Activated T-cell treated with anti-CD3 and anti-CD28 coated beads for 48 hours (primary cell): ENCODE data around the gene AHSG.
A peak's percentile ranks its signal among the peaks of the same experiment; 100 is the strongest.

Source experiments
- DNase-seq: peaks from one replicate; pipeline ENCODE4 v3.0.0-alpha.2; 2020; ENCODE audit warnings: low read depth

AHSG gene

GRCh38 chr3:186593862-186594261, 19.0 kb upstream of the AHSG start:
- DNase-seq, result no peak

DNA sequence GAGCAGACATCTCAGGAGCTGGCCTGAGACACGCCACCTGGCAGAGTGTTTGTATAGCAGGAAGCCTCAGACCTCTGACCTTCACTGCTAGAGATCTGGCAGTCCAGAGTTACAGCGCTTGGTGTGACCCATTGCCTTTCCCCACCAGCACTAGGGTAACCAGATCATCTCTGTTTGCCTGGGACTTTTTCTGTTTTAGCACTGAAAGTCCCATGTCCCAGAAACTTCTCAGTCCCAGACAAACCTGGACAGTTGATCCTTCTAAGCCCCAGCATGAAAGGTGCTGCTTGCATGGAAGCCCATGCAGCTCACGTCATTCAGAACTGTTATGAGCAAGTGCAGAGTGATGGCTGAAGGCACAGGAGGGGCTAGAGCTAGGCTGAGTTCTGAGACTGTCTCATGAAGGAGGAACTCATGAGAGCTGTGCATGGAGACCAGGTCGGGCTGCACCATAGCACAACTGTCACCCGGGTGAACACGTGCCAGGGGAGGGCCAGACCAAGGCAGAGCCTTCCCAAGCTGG, 18.2 kb upstream of the AHSG start:
- DNase-seq, result no peak

- DNase-seq, result no peak
These were observed 16.1 kb upstream of the AHSG start for GRCh38 chr3:186596568-186597287.

GRCh38 chr3:186598108-186598784, 14.6 kb upstream of the AHSG start:
- DNase-seq, result no peak

- DNase-seq, result no peak
These were observed 14.1 kb upstream of the AHSG start for GRCh38 chr3:186598794-186599141.

- DNase-seq, result no peak
These were observed 13.6 kb upstream of the AHSG start for GRCh38 chr3:186599142-186599784.

DNA sequence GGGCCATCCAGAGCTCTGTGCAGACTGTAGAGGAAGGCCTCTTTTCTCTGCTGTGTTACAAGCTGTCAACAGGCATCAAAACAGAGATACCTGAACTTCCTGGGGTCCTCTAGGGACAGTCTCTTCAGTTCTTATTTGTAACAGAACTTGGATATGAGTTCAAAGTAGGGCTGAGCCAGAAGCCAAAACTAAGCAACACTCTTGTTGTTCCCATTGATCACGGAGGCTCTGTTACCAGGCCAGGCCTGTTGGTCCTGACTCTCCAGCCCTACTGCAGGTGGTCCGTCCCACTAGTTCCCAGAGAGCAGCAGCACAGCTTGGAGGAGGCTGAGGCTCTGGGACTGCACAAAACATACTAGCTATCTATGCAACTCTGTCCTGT, 13.1 kb upstream of the AHSG start:
- no peak for DNase-seq

DNA sequence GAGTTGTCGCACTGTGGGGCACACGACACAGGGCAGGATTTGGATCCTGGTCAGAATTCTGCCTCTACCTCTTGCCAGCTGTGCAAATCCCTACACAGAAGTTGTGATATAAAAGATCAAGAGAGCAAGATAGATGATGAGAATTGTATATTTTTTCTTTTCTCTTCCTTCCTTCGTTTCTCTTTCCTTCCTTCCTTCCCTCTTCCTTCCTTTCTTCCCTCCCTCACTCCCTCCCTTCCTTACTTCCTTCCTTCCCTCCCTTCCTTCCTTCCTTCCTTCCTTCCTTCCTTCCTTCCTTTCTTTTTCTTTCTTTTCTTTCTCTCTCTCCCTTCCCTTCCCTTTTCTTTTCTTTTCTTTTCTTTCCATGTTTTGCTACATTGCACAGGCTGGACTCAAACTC, 12.0 kb upstream of the AHSG start:
- DNase-seq, result no peak

DNA sequence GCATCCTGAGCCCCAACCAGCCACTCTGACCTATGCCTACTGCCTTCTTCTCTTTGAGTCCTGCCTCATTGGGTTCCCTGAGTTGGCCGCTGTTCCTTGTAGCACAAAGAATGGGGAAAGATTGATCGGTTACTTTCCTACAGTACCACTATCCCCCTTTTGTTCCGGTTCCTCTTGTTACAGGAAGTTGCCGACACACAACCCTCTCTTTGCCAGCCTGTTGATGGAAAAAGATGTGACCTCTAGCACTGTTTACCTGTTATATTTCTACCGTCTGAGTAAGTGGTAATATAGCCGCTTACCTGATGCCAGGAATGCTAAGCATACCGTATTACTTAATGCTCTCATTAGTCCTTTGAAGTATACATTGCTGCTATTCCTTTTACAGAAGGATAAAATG, 9.7 kb upstream of the AHSG start:
- no peak for DNase-seq

GRCh38 chr3:186605078-186605477, 7.8 kb upstream of the AHSG start:
- DNase-seq, result no peak

DNA sequence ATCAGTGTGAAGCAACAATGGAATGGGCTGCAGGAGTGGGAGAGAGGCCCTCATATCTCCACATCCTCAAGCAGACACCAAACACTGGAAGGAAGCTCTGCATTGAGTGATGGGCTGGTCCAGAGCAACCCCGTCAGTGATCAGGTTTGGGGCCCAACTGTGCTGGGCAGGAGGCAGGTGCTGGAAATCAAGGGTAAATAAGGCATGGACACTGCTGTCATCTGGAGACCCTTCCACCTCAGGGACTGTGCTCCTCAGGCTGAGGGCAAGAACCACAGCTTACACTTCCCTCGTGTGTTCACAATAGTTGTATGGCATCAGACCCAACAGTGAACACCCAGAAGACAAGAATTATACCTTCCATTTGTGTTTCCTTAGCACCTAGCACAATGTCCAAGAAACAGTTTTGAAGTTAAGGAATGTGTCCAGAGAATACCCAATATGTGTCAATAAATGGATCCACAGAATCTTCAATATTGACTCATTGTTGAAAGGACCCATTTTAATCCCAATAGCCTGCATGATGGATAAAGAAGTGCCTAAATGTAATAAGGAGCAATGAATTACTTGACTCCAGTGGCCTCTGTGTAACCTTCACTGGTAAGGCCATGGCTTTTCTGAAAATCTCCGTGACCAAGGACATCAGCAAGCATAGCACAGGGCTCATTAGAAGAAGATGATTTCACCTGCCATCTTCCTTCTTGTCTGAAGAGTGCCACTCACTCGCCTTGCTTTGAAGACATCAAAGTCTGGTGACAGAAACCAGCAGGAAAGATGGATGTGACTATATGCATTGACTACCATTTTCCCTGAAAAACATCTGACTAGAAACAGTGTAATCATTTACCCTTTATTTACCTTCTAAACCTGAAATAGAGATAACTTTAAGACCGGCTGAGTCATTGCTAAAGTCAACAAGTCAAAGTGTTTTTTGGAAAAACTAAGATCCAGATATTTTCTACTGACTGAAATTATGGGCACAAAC, 7.0 kb upstream of the AHSG start:
- DNase-seq, result no peak

DNA sequence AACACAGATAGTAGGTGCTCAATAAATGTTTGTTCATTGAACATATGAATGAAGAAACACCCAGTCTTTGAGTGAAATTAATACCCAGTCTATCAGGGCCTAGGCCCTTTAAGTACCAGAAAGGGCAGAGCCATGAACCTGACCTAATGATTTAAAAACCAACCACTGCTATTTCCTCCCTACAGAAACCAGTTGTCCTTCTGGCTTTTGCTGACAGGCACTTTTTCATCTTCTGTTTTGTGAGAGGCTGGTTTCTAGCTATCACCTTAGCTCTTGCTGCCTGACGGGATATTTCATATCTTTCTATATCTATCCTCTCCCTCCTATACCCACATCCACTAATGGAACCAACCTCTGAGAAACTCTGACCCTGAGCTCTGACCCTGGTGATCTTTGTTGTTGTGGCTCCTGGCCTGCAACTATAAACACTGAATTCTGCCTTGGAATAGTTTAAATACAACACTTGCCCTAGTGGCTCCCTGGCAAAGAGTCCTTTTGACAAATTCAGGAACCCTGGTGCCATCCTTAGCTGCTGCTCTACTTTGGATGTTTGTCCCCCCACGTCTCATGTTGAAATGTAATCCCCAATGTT, 4.1 kb upstream of the AHSG start:
- DNase-seq, result no peak

DNA sequence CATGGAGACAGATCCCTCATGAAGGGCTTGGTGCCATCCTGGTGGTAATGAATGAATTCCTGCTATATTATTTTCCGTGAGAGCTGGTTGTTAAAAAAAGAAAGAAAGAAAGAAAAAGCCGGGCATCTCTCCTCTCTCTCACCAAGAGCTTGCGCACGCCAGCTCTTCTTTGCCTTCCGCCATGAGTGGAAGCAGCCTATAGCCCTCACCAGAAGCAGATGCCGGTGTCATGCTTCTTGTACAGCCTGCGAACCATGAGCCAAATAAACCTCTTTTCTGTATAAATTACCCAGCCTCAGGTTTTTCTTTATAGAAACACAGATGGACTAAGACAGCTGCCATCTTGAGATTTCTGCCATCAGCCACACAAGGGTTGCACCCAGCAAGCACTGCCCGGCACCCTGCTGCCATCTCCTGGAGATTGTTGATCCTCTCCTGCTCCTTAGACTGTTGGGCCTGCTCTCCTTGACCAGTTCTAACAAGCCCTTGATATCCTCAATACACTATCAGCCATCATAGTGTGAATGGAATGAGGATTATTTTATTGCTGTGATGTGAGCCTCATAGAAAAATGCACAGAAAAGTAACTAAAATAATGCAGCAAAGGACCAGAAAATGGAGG, 3.5 kb upstream of the AHSG start:
- DNase-seq, result no peak

DNA sequence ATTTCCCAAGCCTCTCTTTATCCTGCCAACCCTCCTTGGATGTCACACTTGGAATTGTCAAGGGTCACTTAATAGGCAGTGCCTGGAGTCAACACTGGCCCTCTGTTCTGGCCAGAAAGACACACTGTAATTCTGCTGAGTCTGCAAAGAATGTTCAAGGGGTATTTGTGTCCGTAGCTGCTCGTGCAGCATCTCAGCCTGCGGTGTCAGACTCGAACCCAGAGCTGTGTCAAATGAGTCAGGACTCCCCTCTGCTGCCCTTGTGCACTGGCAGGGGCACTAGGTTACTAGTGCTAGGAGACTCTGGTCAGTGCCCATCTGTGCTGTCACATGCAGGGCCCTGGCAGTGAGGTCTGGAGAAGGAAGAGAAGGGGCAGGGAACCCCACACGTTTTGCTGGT, 795 bp upstream of the AHSG start:
- no peak for DNase-seq

DNA sequence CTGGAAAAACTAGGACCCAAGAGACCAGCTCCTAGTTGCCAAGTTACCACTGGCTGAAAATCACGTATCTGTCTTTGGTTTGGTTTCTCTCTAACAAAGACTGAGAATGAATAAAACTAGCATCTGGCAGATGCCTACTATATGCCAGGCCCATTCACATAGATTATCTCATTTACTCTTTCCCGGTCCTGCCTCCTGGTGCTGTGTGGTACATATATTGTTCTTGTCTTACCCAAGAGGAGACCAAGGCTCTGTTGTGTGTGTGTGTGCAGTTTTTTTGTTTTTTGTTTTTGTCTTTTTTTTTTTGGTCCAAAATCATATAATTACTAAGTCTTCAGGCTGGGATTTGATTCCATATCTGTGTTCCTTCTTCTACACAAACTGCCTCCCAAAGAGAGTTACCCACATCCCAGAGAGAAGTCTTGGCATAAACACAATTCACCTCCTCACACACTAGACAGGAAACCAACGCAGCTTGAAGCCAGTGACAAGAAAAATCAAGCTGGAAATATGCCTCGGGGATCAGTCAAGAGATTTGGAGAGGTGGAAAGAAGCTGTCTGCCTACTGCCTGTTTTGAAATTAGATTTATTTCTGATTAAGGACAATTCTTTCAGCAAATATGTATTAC, 891 bp downstream of the AHSG start:
- DNase-seq, result no peak

DNA sequence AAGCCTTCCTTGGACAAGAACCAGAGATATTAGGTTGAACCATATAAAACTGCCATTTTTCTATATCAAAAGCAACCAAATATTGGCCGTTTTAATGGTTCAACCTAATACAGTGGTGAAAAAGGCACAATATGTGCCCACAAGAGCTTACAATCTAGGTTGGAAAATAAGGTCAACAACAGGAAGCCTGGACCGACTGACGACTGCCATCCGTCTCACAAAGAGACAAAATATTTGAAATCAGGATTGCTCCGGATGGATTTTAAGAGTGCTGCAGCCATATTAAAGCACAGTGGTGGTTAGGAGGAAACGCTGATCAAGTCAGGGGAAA, 1.4 kb downstream of the AHSG start:
- no peak for DNase-seq

- peak; percentile 66 for DNase-seq
These were observed 2.0 kb downstream of the AHSG start for GRCh38 chr3:186614597-186615483.

DNA sequence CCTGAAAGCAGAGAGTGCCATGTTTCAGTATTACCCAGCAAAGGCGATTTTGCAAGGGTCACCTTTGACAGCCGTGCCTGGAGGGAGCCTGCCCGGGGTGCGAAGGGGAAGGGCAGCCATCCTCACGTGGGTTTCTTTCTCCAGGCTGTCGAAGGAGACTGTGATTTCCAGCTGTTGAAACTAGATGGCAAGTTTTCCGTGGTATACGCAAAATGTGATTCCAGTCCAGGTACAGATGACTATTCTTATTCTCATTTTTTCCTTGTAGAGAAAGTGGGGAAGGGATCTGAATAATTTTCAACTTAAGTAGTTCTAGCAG, 3.4 kb downstream of the AHSG start:
- no peak for DNase-seq

- peak; percentile 81 for DNase-seq
These were observed 4.4 kb downstream of the AHSG start for GRCh38 chr3:186617036-186617946.
